ENCODE measurements around the gene DNAH14.

GRCh38 chr1:225366552-225366951, 437.1 kb downstream of the DNAH14 start:
- TF ChIP-seq EP300 (IDR thresholded peaks at IDR 0.05; ENCODE audit: borderline replicate concordance in 1 of 2, control insufficient read depth in 1 of 2, low read depth in 2 of 2, low read length in 2 of 2): no peak
- no peak for TF ChIP-seq MXI1 (IDR thresholded peaks at IDR 0.05; ENCODE audit: low read depth, low read length)
- TF ChIP-seq CHD4 (IDR thresholded peaks at IDR 0.05): no peak
- no peak for TF ChIP-seq MYC (IDR thresholded peaks at IDR 0.05; ENCODE audit: insufficient read depth, insufficient read length, insufficient replicate concordance, low read length, severe bottlenecking)
- TF ChIP-seq RCOR1 (conservative IDR thresholded peaks at IDR 0.05; ENCODE audit: low read depth, low read length): no peak
- TF ChIP-seq SUZ12 (IDR thresholded peaks at IDR 0.05; ENCODE audit: unreplicated experiment): no peak
- TF ChIP-seq POLR2A (IDR thresholded peaks at IDR 0.05; ENCODE audit: low read depth, low read length): no peak
- no peak for TF ChIP-seq RAD51 (IDR thresholded peaks at IDR 0.05)
- no peak for TF ChIP-seq REST (IDR thresholded peaks at IDR 0.05; ENCODE audit: low read depth, low read length)
- TF ChIP-seq SMARCA5 (IDR thresholded peaks at IDR 0.05): no peak
- TF ChIP-seq CTCF (IDR thresholded peaks at IDR 0.05 in 2 of 3, conservative IDR thresholded peaks at IDR 0.05 in 1 of 3; ENCODE audit: control insufficient read depth in 2 of 3, extremely low read depth in 1 of 3, insufficient read depth in 1 of 3, low read depth in 3 of 3, low read length in 3 of 3): no peak
- no peak for TF ChIP-seq CEBPZ (IDR thresholded peaks at IDR 0.05; ENCODE audit: low read depth, low read length)
- TF ChIP-seq POLR2AphosphoS2 (IDR thresholded peaks at IDR 0.05; ENCODE audit: low read depth, low read length): no peak

Measured in GM12878 (cell line).